H9 (cell line): ENCODE results near the gene ZNF177. TPM values are rescaled to one million over a fixed set of nuclear protein-coding genes. Genes with fewer than 3 reads are reported as not detected.

Experiments
- DNase-seq: peaks from one replicate; pipeline ENCODE4 v3.0.0-alpha.2; 2017
- H2AFZ ChIP-seq: one replicate; pipeline ENCODE4 v1.6.1; 2013; ENCODE audit warnings: mild to moderate bottlenecking, low read length, control low read depth, moderate library complexity
- H2AK5ac ChIP-seq: 2 replicates; pipeline ENCODE4 v1.6.1; 2013; ENCODE audit warnings: low read length, control low read depth, mixed read lengths; ENCODE audit not compliant: insufficient read length
- H2BK120ac ChIP-seq: one replicate; pipeline ENCODE4 v1.6.1; 2013; ENCODE audit warnings: low read depth, mild to moderate bottlenecking, low read length, control low read depth, inconsistent platforms; ENCODE audit not compliant: poor library complexity, severe bottlenecking
- H2BK12ac ChIP-seq: 2 replicates; pipeline ENCODE4 v1.6.1; 2013; ENCODE audit warnings: low read length, control low read depth, mixed read lengths, low read depth; ENCODE audit not compliant: insufficient read length
- H2BK15ac ChIP-seq: 2 replicates; pipeline ENCODE4 v1.6.1; 2013; ENCODE audit warnings: low read depth, low read length, control low read depth
- H2BK20ac ChIP-seq: one replicate; pipeline ENCODE4 v1.6.1; 2013; ENCODE audit warnings: low read depth, mild to moderate bottlenecking, low read length, control low read depth, inconsistent platforms; ENCODE audit not compliant: poor library complexity, severe bottlenecking
- H2BK5ac ChIP-seq: 2 replicates; pipeline ENCODE4 v1.6.1; 2013; ENCODE audit warnings: low read length, control low read depth, mixed read lengths; ENCODE audit not compliant: insufficient read length
- H3K14ac ChIP-seq: 2 replicates; pipeline ENCODE4 v1.6.1; 2013; ENCODE audit warnings: low read length, control low read depth; ENCODE audit not compliant: insufficient read depth
- H3K18ac ChIP-seq: 2 replicates; pipeline ENCODE4 v1.6.1; 2013; ENCODE audit warnings: low read depth, mild to moderate bottlenecking, mixed read lengths, low read length, control low read depth; ENCODE audit not compliant: insufficient read length
- H3K23ac ChIP-seq: 2 replicates; pipeline ENCODE4 v1.6.1; 2013; ENCODE audit warnings: low read length, control low read depth, mixed read lengths, low read depth; ENCODE audit not compliant: insufficient read length
- H3K23me2 ChIP-seq: 2 replicates; pipeline ENCODE4 v1.6.1; 2013; ENCODE audit warnings: low read depth, mild to moderate bottlenecking, mixed read lengths, low read length, control low read depth; ENCODE audit not compliant: insufficient read length, poor library complexity, severe bottlenecking
- H3K27ac ChIP-seq: 2 replicates; pipeline ENCODE4 v1.5.1; 2013; ENCODE audit warnings: low read length, control low read depth, mixed read lengths, low read depth; ENCODE audit not compliant: insufficient read length
- H3K27me3 ChIP-seq: 2 replicates; pipeline ENCODE4 v1.6.1; 2013; ENCODE audit warnings: low read length, control low read depth, inconsistent platforms; ENCODE audit not compliant: insufficient read depth
- H3K4ac ChIP-seq: 2 replicates; pipeline ENCODE4 v1.6.1; 2013; ENCODE audit warnings: low read depth, mild to moderate bottlenecking, control low read depth, inconsistent platforms, low read length, moderate library complexity
- H3K4me1 ChIP-seq: 2 replicates; pipeline ENCODE4 v1.6.1; 2013; ENCODE audit warnings: low read length, control low read depth, inconsistent platforms; ENCODE audit not compliant: insufficient read depth
- H3K4me2 ChIP-seq: 2 replicates; pipeline ENCODE4 v1.6.1; 2013; ENCODE audit warnings: low read length, control low read depth, mixed read lengths; ENCODE audit not compliant: insufficient read length, insufficient read depth
- H3K56ac ChIP-seq: 2 replicates; pipeline ENCODE4 v1.6.1; 2013; ENCODE audit warnings: low read depth, mild to moderate bottlenecking, mixed read lengths, low read length, control low read depth; ENCODE audit not compliant: insufficient read length
- H3K79me1 ChIP-seq: 2 replicates; pipeline ENCODE4 v1.6.1; 2013; ENCODE audit warnings: low read depth, mild to moderate bottlenecking, moderate library complexity, low read length, control low read depth, inconsistent platforms; ENCODE audit not compliant: insufficient read depth, poor library complexity, severe bottlenecking
- H3K79me2 ChIP-seq: 2 replicates; pipeline ENCODE4 v1.6.1; 2013; ENCODE audit warnings: low read length, control low read depth, inconsistent platforms; ENCODE audit not compliant: insufficient read depth
- H3K9ac ChIP-seq: 2 replicates; pipeline ENCODE4 v1.6.1; 2013; ENCODE audit warnings: low read length, control low read depth, mixed read lengths; ENCODE audit not compliant: insufficient read length; ENCODE audit errors: extremely low read depth
- H3K9me3 ChIP-seq: one replicate; pipeline ENCODE4 v1.6.1; 2013; ENCODE audit warnings: low read depth, low read length, inconsistent platforms; ENCODE audit not compliant: control insufficient read depth
- H3T11ph ChIP-seq: one replicate; pipeline ENCODE4 v1.6.1; 2013; ENCODE audit warnings: mild to moderate bottlenecking, low read length, control low read depth, inconsistent platforms
- H4K20me1 ChIP-seq: one replicate; pipeline ENCODE4 v1.6.1; 2013; ENCODE audit not compliant: control insufficient read depth, insufficient read length, insufficient read depth
- H4K5ac ChIP-seq: 2 replicates; pipeline ENCODE4 v1.6.1; 2013; ENCODE audit warnings: low read depth, mild to moderate bottlenecking, mixed read lengths, low read length, control low read depth; ENCODE audit not compliant: insufficient read length
- H4K8ac ChIP-seq: replicated peaks from 2 replicates; pipeline ENCODE4 v1.6.1; 2013; ENCODE audit warnings: low read length, control low read depth, mixed read lengths, low read depth; ENCODE audit not compliant: insufficient read length
- H4K91ac ChIP-seq: 2 replicates; pipeline ENCODE4 v1.6.1; 2013; ENCODE audit warnings: low read depth, mild to moderate bottlenecking, moderate library complexity, mixed read lengths, low read length, control low read depth; ENCODE audit not compliant: insufficient read length
- H3K27ac Mint-ChIP-seq, 3 experiments: 2 replicates in 2 of 3; 3 replicates in 1 of 3; pipeline ENCODE4 v1.8.0; 2020 to 2021; ENCODE audit warnings: mixed read lengths in 3 of 3, mild to moderate bottlenecking in 1 of 3, moderate library complexity in 1 of 3
- H3K27me3 Mint-ChIP-seq: 2 replicates; pipeline ENCODE4 v1.8.0; 2021; ENCODE audit warnings: low read depth, mild to moderate bottlenecking, moderate library complexity, mixed read lengths
- H3K36me3 Mint-ChIP-seq, 3 experiments: 2 replicates in 2 of 3; 3 replicates in 1 of 3; pipeline ENCODE4 v1.8.0; 2020 to 2021; ENCODE audit warnings: low read depth in 3 of 3, mixed read lengths in 3 of 3; ENCODE audit not compliant: insufficient read depth in 1 of 3
- H3K4me1 Mint-ChIP-seq, 2 experiments: 2 replicates each; pipeline ENCODE4 v1.8.0; 2020; ENCODE audit warnings: mixed read lengths in 2 of 2
- H3K4me3 Mint-ChIP-seq, 2 experiments: 2 replicates in 1 of 2; 3 replicates in 1 of 2; pipeline ENCODE4 v1.8.0; 2020 to 2021; ENCODE audit warnings: mild to moderate bottlenecking in 2 of 2, mixed read lengths in 2 of 2, moderate library complexity in 1 of 2
- H3K9me3 Mint-ChIP-seq, 2 experiments: 2 replicates in 1 of 2; 3 replicates in 1 of 2; pipeline ENCODE4 v1.8.0; 2020; ENCODE audit warnings: mild to moderate bottlenecking in 2 of 2, mixed read lengths in 2 of 2, moderate library complexity in 1 of 2
- WGBS: extraction: QIAGEN DNeasy Blood & Tissue Kit; methylation state at CpG from one replicate; pipeline ENCODE4 v1.1.7; 2013; ENCODE audit warnings: missing lambda C conversion rate, low lambda C conversion rate, mixed read lengths; ENCODE audit not compliant: insufficient read length; ENCODE audit errors: extremely low coverage; 5-methylcytosine and 5-hydroxymethylcytosine counted together
- total RNA-seq: library from RNA; stranded (reverse); gene quantifications from 2 replicates; pipeline ENCODE4 v1.2.1, GENCODE V29; 2021
- TF ChIP-seq, protein P1 (sequence below): fragments of 200-600 bp; sonication (generic); conservative IDR thresholded peaks from 3 replicates; pipeline ENCODE4 v1.8.0; 2021; ENCODE audit warnings: antibody characterized with exemption, mild to moderate bottlenecking

The ZNF177 gene
- total RNA-seq, 1 experiment from 2014 or later, result 5.7 TPM

DNA sequence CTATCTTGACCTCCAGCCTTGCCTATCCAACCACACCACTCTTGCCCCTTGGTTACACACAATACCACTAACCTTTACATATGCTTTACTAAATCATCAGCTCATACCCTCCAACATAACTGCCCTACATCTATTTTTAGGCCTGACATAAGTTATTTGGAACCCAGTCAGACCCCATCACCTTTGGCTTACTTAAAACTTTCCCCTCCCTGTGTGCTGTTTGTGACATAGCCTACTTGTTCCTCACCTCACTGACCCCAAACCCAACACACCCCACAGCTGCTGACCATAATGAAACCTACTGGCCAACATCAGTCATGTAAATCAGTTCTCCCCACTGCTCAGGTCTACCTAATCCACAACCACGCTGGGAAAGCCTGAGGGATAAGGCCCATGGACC, 67.6 kb downstream of the ZNF177 start:
- H2BK12ac ChIP-seq, result no peak overlapping the region
- Mint-ChIP-seq H3K27ac (no peak overlapping the region), H3K36me3 (peaks cover 36 to 65% (median 51%) of the 10 kb centered on the region in 3 experiments), H3K4me1 (peaks cover 12% of the 10 kb centered on the region in 2 experiments), H3K27me3 (no peaks in the 10 kb centered on the region), H3K9me3 (peaks cover 1 to 6% of the 10 kb centered on the region in 2 experiments; a peak in 4 of 5 replicates), H3K4me3 (no peak overlapping the region)
- no peak overlapping the region for H4K91ac ChIP-seq
- H3K18ac ChIP-seq, result no peak overlapping the region
- H4K20me1 ChIP-seq, result no peaks in the 10 kb centered on the region
- no peak overlapping the region for H3K27ac ChIP-seq
- DNase-seq, result no peak
- no peak overlapping the region for H2AK5ac ChIP-seq
- no peaks in the 10 kb centered on the region for H3K79me2 ChIP-seq
- H3K14ac ChIP-seq, result no peak overlapping the region
- H3K4me2 ChIP-seq, result no peak overlapping the region
- peaks cover 6% of the 10 kb centered on the region for H3K23me2 ChIP-seq
- no peak overlapping the region for H2BK20ac ChIP-seq
- no CpG with 5 or more reads among the region's 1 CpG for WGBS
- no peak overlapping the region for H3T11ph ChIP-seq
- H3K9me3 ChIP-seq, result no peaks in the 10 kb centered on the region
- H4K8ac ChIP-seq, result no peak overlapping the region
- H3K79me1 ChIP-seq, result no peaks in the 10 kb centered on the region
- H2AFZ ChIP-seq, result no peak overlapping the region
- H3K56ac ChIP-seq, result no peak overlapping the region
- H3K9ac ChIP-seq, result no peak overlapping the region
- TF ChIP-seq, protein P1, sequence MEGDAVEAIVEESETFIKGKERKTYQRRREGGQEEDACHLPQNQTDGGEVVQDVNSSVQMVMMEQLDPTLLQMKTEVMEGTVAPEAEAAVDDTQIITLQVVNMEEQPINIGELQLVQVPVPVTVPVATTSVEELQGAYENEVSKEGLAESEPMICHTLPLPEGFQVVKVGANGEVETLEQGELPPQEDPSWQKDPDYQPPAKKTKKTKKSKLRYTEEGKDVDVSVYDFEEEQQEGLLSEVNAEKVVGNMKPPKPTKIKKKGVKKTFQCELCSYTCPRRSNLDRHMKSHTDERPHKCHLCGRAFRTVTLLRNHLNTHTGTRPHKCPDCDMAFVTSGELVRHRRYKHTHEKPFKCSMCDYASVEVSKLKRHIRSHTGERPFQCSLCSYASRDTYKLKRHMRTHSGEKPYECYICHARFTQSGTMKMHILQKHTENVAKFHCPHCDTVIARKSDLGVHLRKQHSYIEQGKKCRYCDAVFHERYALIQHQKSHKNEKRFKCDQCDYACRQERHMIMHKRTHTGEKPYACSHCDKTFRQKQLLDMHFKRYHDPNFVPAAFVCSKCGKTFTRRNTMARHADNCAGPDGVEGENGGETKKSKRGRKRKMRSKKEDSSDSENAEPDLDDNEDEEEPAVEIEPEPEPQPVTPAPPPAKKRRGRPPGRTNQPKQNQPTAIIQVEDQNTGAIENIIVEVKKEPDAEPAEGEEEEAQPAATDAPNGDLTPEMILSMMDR, result no peak
- H2BK15ac ChIP-seq, result no peak overlapping the region
- no peak overlapping the region for H3K4ac ChIP-seq
- no peak overlapping the region for H2BK120ac ChIP-seq
- H3K23ac ChIP-seq, result no peak overlapping the region
- no peak overlapping the region for H4K5ac ChIP-seq
- no peaks in the 10 kb centered on the region for H3K27me3 ChIP-seq
- H2BK5ac ChIP-seq, result no peak overlapping the region
- H3K4me1 ChIP-seq, result no peaks in the 10 kb centered on the region
